ENCODE data around the gene DDR2.
A peak's percentile ranks its signal among the peaks of the same experiment; 100 is the strongest.

The DDR2 gene

DNA sequence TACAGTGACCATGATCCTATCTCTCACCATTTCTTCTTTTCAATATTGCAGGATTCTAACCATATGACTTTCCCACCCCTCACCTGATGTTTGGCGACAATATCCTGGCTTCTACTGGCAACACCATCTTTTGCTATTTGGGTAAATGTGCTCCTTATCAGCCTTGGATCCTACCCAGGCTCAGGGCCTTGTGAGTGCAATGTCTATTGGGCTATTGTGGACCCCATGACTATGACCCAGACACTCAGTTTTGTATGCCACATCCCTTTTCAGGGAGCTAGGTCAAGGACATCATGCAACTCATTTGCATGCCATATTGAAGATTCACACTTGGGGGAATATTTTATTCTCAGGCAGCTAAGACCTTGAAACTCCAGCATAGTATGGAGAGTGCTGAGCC is 67.9 kb downstream of the DDR2 start:
- DNase-seq = no peak
- H3K4me3 ChIP-seq (ENCODE audit: low read depth, low read length) = no peak overlapping the region
- peaks cover 44% of the 10 kb centered on the region for H3K4me1 ChIP-seq
- H3K9me3 ChIP-seq = no peaks in the 10 kb centered on the region
- no peaks in the 10 kb centered on the region for H3K27me3 ChIP-seq
- TF ChIP-seq, protein P1, sequence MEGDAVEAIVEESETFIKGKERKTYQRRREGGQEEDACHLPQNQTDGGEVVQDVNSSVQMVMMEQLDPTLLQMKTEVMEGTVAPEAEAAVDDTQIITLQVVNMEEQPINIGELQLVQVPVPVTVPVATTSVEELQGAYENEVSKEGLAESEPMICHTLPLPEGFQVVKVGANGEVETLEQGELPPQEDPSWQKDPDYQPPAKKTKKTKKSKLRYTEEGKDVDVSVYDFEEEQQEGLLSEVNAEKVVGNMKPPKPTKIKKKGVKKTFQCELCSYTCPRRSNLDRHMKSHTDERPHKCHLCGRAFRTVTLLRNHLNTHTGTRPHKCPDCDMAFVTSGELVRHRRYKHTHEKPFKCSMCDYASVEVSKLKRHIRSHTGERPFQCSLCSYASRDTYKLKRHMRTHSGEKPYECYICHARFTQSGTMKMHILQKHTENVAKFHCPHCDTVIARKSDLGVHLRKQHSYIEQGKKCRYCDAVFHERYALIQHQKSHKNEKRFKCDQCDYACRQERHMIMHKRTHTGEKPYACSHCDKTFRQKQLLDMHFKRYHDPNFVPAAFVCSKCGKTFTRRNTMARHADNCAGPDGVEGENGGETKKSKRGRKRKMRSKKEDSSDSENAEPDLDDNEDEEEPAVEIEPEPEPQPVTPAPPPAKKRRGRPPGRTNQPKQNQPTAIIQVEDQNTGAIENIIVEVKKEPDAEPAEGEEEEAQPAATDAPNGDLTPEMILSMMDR (IDR thresholded peaks at IDR 0.05; ENCODE audit: low read depth, low read length) = no peak
- H3K36me3 ChIP-seq = peaks cover 2% of the 10 kb centered on the region

DNA sequence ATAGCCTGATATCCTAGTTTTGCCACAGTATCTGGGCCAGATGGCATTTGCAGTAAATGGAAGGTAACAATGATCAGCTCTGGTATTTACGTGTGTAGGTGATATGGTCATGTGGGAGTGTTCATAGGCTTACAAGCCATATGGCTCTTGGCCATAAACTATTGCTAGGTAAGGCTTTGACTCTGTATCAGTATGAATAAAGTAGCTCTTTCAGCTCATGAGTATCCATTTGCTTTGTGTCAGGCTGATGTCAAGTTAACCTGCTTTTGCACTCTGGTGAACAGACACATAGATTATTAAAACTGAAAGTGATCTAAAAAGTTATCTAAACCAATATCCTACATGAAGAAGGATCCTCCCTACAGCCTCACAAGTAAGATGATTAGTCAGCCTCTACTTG is 69.0 kb downstream of the DDR2 start:
- Histone ChIP-seq H3K36me3 (peaks cover 14% of the 10 kb centered on the region), H3K4me3 (ENCODE audit: low read depth, low read length) (no peak overlapping the region), H3K4me1 (peaks cover 50% of the 10 kb centered on the region), H3K9me3 (no peaks in the 10 kb centered on the region), H3K27me3 (no peaks in the 10 kb centered on the region)
- TF ChIP-seq, protein P1 (IDR thresholded peaks at IDR 0.05; ENCODE audit: low read depth, low read length) = no peak
- no peak for DNase-seq

DNA sequence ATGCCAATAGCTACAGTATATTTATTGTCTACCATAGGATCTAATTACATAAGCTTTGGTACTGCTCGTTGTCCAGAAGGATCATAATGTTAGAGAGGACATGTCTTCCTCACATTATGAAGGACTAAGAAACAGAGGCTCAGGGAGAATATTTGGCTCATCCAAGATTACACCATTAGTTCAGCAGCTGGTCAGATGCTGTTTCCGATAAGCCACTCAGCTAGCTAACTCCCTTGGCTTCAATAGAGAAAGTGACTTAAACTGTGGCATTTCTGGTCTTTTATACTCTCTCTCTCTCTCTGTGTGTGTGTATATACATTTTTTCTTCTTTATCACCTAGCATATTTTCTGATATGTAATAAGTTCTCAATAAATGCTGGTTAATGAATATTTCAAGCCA is 70.4 kb downstream of the DDR2 start:
- no peaks in the 10 kb centered on the region for H3K9me3 ChIP-seq
- no peaks in the 10 kb centered on the region for H3K27me3 ChIP-seq
- TF ChIP-seq, protein P1 (IDR thresholded peaks at IDR 0.05; ENCODE audit: low read depth, low read length) = no peak
- no peak for DNase-seq
- peaks cover 39% of the 10 kb centered on the region for H3K4me1 ChIP-seq
- H3K4me3 ChIP-seq (ENCODE audit: low read depth, low read length) = no peak overlapping the region
- peaks cover 16% of the 10 kb centered on the region for H3K36me3 ChIP-seq

DNA sequence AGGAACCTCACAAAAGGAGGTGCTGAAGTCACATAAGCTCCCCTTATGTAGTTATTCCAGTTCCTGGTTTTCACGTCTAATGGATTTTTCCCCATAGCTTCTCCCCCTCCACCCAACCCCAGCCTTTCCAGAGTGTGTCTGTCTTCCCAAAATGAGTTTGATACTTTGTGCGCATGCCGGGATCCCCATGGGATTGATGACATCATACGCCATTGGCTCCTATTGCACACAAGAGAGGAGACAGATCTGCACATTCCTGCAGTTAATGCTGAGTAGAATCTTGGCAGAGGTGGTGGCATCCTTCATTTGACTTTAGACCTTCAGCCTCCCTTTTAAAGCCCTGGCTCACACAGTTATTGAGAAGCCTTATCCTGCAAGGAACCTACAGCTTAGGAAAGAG is 71.4 kb downstream of the DDR2 start:
- H3K27me3 ChIP-seq = no peaks in the 10 kb centered on the region

DNA sequence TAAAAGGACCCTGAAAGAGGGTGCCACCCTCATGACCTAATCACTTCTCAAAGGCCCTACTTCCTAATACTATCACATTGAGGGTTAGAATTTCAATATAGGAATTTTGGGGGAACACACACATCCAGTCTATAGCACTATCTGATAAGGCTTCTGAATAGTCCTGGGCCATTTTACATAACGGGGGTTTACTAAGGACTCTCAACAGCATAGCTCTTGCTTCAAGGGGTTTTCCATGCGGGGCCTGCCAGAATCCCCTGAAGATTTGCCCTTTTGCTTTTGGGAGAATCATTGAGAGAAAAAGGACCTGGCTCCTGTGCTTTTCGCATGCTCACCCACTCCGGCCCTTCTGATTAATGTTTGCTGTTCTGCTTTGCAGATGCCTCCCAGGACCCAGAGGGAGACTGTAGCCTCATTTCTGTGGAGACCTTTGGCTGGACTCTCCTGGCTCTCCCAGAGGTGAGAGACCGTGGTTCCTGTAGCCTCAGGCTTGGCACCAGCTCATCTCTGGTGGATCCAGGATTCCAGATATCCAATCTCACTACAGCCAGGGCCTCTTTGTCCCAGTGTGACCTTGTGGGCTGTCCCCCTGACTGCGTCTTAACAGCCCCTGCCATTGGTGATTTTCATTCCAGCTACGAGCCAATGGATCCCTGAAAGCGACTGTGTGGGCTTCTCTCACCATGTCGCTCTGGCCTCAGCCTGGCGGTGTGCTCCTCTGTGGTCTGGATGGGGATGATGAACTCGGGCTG is 72.6 kb downstream of the DDR2 start:
- peak; percentile 33 for DNase-seq
- H3K36me3 ChIP-seq = peaks cover 19% of the 10 kb centered on the region
- no peaks in the 10 kb centered on the region for H3K27me3 ChIP-seq
- TF ChIP-seq, protein P1 (IDR thresholded peaks at IDR 0.05; ENCODE audit: low read depth, low read length) = no peak
- no peak overlapping the region for H3K4me3 ChIP-seq (ENCODE audit: low read depth, low read length)
- peaks cover 45% of the 10 kb centered on the region for H3K4me1 ChIP-seq
- H3K9me3 ChIP-seq = no peaks in the 10 kb centered on the region

More for the DNA sequence above, 71.4 kb downstream of the DDR2 start:
- Histone ChIP-seq H3K4me3 (ENCODE audit: low read depth, low read length) (no peak overlapping the region), H3K36me3 (peaks cover 16% of the 10 kb centered on the region), H3K4me1 (peaks cover 34% of the 10 kb centered on the region), H3K9me3 (no peaks in the 10 kb centered on the region)
- no peak for DNase-seq
- TF ChIP-seq, protein P1 (IDR thresholded peaks at IDR 0.05; ENCODE audit: low read depth, low read length) = no peak

DNA sequence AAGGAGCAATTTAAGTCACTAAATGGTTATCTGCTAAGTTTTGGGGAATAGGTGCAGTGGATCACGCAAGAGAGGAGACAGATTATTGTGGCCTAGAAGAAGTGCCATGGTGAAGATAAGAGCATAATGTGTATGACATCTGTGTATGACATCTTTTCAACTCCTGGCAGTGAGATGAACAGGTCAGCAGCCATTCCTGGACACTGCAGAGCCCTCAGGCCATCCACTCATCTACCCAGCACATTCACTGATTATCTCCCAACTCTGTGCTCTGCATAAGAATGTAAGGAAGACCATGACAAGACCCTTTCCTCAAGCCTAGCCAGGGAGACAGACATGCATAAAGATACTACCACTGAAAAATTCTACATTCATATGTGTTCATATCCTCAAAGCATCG is 73.7 kb downstream of the DDR2 start:
- H3K4me1 ChIP-seq = peaks cover 50% of the 10 kb centered on the region
- H3K9me3 ChIP-seq = no peaks in the 10 kb centered on the region
- no peaks in the 10 kb centered on the region for H3K27me3 ChIP-seq
- TF ChIP-seq, protein P1 (IDR thresholded peaks at IDR 0.05; ENCODE audit: low read depth, low read length) = no peak
- peaks cover 19% of the 10 kb centered on the region for H3K36me3 ChIP-seq
- DNase-seq = no peak
- no peak overlapping the region for H3K4me3 ChIP-seq (ENCODE audit: low read depth, low read length)

Data from BE2C (cell line).